Activated CD4-positive, alpha-beta T cell treated with anti-CD3 and anti-CD28 coated beads, Interleukin-2, amount 10 ng/mL, durations not matched to agents 24 days and 14 days (primary cell): ENCODE measurements around the gene GAMT. TPM values are rescaled to one million over a fixed set of nuclear protein-coding genes. Genes with fewer than 3 reads are reported as not detected.

Experiments
- DNase-seq: peaks from one replicate; pipeline ENCODE4 v3.0.0; 2022
- H3K27ac Mint-ChIP-seq: one replicate; pipeline ENCODE4 v1.8.0; 2022; ENCODE audit warnings: mild to moderate bottlenecking, mixed read lengths
- H3K27me3 Mint-ChIP-seq: one replicate; pipeline ENCODE4 v1.8.0; 2022; ENCODE audit warnings: mixed read lengths
- H3K36me3 Mint-ChIP-seq: one replicate; pipeline ENCODE4 v1.8.0; 2022; ENCODE audit warnings: low read depth, mild to moderate bottlenecking, mixed read lengths
- H3K4me1 Mint-ChIP-seq: one replicate; pipeline ENCODE4 v1.8.0; 2021; ENCODE audit warnings: mixed read lengths
- H3K4me3 Mint-ChIP-seq: one replicate; pipeline ENCODE4 v1.8.0; 2022; ENCODE audit warnings: mild to moderate bottlenecking, moderate library complexity, mixed read lengths
- H3K9me3 Mint-ChIP-seq: one replicate; pipeline ENCODE4 v1.8.0; 2021; ENCODE audit warnings: mixed read lengths
- intact Hi-C: fragments of 100-400 bp; cut with micrococcal nuclease; formaldehyde crosslinking; loops from one replicate; pipeline ENCODE4 v1.15.1; 2023
- total RNA-seq: library from RNA; stranded (reverse); gene quantifications from 2 replicates; pipeline ENCODE4 v1.2.3, GENCODE V29; 2022

The GAMT gene
- total RNA-seq, 1 donor from 2014 or later: 32.6 TPM

DNA sequence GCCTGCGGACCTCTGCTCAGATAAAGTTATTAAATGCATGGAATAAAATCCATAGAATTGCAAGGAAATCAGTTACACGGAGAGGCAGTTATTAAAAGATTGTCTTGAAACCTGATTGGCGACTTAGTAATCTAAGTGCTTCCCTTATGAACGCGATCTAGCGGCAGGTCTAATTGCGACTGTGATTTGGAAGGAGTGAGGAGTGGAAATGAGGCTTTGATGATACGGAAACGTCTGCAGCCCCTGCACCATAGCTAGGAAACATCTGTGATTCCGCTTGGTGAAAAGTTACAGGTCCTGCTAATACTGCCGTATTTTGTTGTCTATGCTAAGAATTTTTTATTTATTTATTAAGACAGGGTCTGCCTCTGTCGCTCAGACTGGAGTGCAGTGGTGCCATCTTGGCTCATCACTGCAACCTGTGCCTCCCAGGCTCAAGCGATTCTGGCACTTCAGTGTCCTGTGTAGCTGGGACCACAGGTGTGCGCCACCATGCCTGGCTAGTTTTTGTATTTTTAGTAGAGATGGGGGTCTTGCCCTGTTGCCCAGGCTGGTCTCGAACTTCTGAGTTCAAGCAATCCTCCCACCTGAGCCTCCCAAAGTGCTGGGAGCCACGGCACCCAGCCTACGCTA, 16.7 kb downstream of the GAMT start:
- Mint-ChIP-seq H3K9me3 (peaks cover 4% of the 10 kb centered on the region), H3K27me3 (peaks cover 9% of the 10 kb centered on the region), H3K4me3 (peak overlapping the region; percentile 92), H3K36me3 (peaks cover 14% of the 10 kb centered on the region), H3K4me1 (peaks cover 19% of the 10 kb centered on the region), H3K27ac (peak overlapping the region; percentile 62)
- no peak for DNase-seq
- intact Hi-C loops: no loop called here

DNA sequence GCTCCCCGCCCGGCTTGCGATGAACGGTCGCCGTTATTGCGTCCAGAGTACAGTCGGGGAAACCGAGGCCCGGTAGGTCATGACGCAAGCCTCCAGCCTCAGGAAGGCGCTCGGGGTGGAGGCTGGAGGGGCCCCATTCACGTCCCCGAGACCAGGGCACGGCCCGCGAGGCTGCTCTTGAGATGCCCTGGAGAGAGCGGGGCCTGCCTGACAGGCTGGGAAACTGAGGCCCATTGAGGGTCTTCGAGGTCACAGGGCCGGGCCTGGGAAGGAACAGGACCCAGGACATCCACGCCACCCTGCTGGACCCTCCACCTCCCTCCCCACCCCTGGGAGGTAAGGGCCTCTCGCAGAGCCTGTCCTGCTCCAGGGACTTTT, 17.3 kb downstream of the GAMT start:
- H3K27ac Mint-ChIP-seq: peak overlapping the region; percentile 62
- intact Hi-C loops: no loop called here
- H3K27me3 Mint-ChIP-seq: peaks cover 9% of the 10 kb centered on the region
- H3K36me3 Mint-ChIP-seq: peaks cover 9% of the 10 kb centered on the region
- peak overlapping the region; percentile 92 for H3K4me3 Mint-ChIP-seq
- peaks cover 19% of the 10 kb centered on the region for H3K4me1 Mint-ChIP-seq
- no peak for DNase-seq
- H3K9me3 Mint-ChIP-seq: peaks cover 4% of the 10 kb centered on the region

DNA sequence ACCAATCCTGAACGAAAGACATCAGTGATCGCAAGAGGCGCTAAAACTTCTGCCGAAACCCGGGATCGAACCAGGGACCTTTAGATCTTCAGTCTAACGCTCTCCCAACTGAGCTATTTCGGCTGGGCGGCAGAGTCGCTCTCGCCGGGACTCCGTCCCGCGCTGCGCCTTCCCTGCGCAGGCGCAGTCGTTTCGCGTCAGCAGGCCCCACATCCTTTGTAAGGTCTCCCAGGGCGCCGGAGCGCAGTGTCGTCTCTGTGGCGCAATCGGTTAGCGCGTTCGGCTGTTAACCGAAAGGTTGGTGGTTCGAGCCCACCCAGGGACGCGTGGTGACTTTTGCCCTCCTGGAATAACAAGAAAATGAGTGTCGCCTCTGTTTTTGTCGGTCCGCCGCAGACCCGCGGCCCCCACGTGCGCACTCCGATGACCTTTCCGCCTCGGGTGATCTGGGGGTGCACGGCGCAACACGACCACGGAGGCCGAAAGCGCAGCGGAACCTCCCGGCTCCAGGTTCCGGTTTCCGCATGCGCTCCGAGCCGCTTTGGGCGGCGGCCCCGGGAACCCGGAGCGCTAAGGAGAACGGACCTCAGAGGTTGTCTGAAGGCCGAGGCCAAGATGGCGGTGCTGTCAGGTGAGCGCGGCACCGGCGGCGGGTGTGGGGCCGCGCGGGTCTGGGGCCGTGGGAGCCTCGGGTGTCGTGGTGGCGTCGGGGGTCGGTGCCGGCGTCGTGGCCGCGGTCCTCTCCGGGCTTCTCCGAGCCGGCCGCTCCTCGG, 17.8 kb downstream of the GAMT start, which contains the start of gene NDUFS7:
Gene NDUFS7 (plus strand): TSS at position 596 of the 773 bp plus-strand sequence. CDS start 20 bp downstream, at position 616.
- DNase-seq: peak; percentile 98
- Mint-ChIP-seq H3K27ac (peak within 1 kb of the TSS; percentile 97), H3K9me3 (peaks cover 4% of the 10 kb centered on the region), H3K4me3 (peak within 1 kb of the TSS; percentile 92), H3K36me3 (peaks cover 6% of the 10 kb centered on the region), H3K27me3 (peaks cover 9% of the 10 kb centered on the region), H3K4me1 (peaks cover 19% of the 10 kb centered on the region)
- intact Hi-C loops: loop anchor here (1.0 to 2.0 kb wide), 4 partner anchors 23 to 108 kb away; partner anchors contain the start of genes C19orf25, DAZAP1 and FAM174C

DNA sequence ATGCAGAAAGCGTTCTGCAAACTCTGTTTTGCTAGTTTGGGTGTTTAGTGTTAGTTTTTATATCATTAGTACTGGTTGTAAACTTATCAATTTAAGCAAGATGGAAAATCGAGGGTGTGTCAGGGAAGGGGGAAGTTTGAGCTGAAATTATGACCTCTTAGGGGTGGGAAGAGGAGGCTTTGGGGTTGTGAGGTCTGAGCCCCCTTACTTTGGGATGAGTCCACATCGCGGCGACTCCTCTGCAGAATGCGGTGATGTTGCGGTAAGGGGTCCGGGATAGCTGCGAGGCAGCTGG, 18.4 kb downstream of the GAMT start:
- H3K27me3 Mint-ChIP-seq: peaks cover 9% of the 10 kb centered on the region
- DNase-seq: no peak
- peaks cover 19% of the 10 kb centered on the region for H3K4me1 Mint-ChIP-seq
- H3K36me3 Mint-ChIP-seq: peaks cover 4% of the 10 kb centered on the region
- H3K9me3 Mint-ChIP-seq: peaks cover 4% of the 10 kb centered on the region
- intact Hi-C loops: loop anchor here (1.0 to 2.0 kb wide), 4 partner anchors 24 to 108 kb away; partner anchors contain the start of genes C19orf25, DAZAP1 and FAM174C
- peak overlapping the region; percentile 92 for H3K4me3 Mint-ChIP-seq
- peak overlapping the region; percentile 97 for H3K27ac Mint-ChIP-seq

DNA sequence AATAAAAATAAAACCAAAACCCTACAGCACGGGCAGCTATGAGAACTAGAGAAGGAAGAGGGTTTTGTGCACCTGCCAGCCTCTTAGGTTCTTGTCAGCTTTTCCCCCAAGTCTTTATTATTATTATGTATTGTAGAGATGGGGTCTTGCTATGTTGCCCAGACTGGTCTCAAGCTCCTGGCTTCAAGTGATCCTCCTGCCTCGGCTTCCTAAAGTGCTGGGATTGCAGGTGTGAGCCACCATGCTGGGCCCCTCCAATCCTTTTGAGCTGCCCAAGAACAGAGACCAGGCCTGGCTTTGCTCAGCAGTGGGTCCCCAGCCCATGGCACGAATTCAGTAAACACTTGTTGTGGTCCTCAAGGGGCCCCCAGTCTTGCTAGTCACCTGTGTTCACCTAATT, 19.1 kb downstream of the GAMT start:
- Mint-ChIP-seq H3K27me3 (peaks cover 9% of the 10 kb centered on the region), H3K9me3 (peaks cover 4% of the 10 kb centered on the region), H3K27ac (no peak overlapping the region), H3K4me1 (peaks cover 19% of the 10 kb centered on the region), H3K4me3 (no peak overlapping the region), H3K36me3 (peaks cover 4% of the 10 kb centered on the region)
- DNase-seq: no peak
- intact Hi-C loops: loop anchor here (2.0 kb wide), 2 partner anchors 25 to 97 kb away; partner anchors contain the start of genes C19orf25 and DAZAP1

DNA sequence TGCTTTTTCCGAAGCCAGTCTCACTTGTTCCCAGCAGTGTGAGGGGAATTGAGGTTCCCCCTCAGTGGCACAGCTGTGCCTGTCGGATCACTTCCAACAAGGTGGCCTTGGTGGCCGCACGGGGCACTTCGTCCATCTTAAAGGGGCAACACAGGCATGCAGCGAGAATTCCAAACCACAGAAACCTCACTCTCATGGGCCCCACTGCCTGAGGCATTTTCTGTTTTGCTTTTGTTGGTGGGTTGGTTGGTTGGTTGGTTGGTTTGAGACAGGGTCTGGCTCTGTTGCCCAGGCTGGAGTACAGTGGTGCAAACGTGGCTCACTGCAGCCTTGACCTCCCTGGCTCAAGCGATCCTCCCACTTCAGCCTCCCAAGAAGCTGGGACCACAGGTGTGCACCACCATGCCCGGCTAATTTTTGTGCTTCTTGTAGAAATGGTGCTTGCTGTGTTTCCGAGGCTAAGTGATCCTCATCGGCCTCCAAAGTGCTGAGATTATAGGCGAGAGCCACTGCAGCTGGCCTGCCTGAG, 21.3 kb downstream of the GAMT start:
- H3K27ac Mint-ChIP-seq: no peak overlapping the region
- peaks cover 4% of the 10 kb centered on the region for H3K9me3 Mint-ChIP-seq
- peaks cover 4% of the 10 kb centered on the region for H3K36me3 Mint-ChIP-seq
- DNase-seq: no peak
- intact Hi-C loops: no loop called here
- peaks cover 9% of the 10 kb centered on the region for H3K27me3 Mint-ChIP-seq
- peaks cover 17% of the 10 kb centered on the region for H3K4me1 Mint-ChIP-seq
- H3K4me3 Mint-ChIP-seq: no peak overlapping the region

DNA sequence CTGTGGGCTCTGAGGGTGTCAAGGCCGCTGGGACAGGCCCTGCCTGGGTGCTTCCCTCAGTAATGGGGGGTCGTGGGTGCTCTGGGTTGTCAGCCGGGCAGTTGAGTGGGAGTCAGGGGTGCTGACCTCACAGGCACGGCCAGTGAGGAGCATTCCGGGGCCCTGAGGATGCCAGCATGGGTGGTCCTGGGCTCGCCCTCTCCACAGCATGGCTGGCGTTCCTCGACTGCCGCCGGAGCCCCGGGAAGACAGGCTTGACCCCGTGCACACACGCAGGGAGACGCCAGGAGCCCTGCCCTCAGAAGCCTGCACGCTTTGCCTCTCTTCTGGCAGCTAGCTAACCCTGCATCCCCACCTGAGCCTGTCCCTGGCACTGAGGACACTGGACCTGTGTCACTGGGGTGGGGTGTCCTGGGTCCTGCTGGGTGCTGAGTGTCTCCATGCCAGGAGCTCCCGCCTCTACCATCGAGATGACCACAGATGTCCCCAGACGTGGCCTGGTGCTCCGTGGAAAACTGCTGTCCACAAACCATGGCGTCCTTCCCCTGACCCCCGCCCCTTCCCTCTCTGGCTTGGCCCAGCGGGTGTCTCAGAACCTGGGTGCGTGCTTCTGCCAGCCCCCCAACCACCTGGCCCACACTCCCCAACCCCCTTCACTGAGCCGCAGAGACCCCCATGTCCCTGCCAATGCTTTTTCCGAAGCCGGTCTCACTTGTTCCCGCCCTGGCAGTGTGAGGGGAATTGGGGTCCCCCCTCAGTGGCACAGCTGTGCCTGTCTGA, 22.0 kb downstream of the GAMT start:
- peaks cover 4% of the 10 kb centered on the region for H3K9me3 Mint-ChIP-seq
- no peak overlapping the region for H3K4me3 Mint-ChIP-seq
- intact Hi-C loops: no loop called here
- no peak for DNase-seq
- peaks cover 12% of the 10 kb centered on the region for H3K4me1 Mint-ChIP-seq
- H3K27me3 Mint-ChIP-seq: peaks cover 9% of the 10 kb centered on the region
- H3K27ac Mint-ChIP-seq: no peak overlapping the region
- H3K36me3 Mint-ChIP-seq: peaks cover 7% of the 10 kb centered on the region

DNA sequence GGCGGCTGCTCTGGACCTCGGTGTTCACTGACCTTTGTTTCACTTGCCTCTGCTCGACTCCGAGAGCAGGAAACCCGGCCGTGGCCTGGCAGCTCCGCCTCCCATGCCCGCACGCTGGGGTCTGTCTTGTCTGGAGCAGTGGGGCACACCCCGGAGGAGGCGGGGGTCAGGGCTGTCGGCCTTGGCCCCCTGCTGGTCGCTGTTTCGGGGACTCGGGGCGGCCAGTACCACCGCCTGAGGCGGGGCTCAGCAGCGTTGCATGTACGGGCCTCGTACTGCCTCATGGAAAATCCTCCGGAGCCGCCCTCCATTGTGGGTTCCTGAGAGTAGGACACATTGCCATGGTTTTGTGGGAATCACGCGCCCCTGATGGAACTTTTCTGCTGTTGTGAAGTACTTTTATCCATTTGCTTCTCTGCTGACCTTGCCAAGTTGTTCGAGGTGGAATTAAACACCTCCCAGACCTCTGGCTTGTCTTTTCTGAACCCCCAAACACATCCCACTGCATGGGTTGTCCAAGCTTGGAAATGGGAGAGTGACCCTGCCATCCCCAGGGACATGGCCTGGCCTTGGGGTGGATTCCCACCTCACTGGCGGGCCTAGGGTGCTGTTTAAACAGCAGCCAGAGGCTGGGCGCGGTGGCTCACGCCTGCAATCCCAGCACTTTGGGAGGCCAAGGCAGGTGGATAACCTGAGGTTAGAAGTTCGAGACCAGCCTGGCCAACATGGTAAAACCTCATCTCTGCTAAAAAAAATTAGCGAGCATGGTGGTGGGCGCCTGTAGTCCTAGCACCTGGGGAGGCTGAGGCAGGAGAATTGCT, 23.2 kb downstream of the GAMT start:
- Mint-ChIP-seq H3K27me3 (peaks cover 4% of the 10 kb centered on the region), H3K4me3 (no peak overlapping the region), H3K9me3 (peaks cover under 1% of the 10 kb centered on the region), H3K27ac (no peak overlapping the region), H3K36me3 (peaks cover 5% of the 10 kb centered on the region), H3K4me1 (peaks cover 8% of the 10 kb centered on the region)
- intact Hi-C loops: no loop called here
- no peak for DNase-seq

DNA sequence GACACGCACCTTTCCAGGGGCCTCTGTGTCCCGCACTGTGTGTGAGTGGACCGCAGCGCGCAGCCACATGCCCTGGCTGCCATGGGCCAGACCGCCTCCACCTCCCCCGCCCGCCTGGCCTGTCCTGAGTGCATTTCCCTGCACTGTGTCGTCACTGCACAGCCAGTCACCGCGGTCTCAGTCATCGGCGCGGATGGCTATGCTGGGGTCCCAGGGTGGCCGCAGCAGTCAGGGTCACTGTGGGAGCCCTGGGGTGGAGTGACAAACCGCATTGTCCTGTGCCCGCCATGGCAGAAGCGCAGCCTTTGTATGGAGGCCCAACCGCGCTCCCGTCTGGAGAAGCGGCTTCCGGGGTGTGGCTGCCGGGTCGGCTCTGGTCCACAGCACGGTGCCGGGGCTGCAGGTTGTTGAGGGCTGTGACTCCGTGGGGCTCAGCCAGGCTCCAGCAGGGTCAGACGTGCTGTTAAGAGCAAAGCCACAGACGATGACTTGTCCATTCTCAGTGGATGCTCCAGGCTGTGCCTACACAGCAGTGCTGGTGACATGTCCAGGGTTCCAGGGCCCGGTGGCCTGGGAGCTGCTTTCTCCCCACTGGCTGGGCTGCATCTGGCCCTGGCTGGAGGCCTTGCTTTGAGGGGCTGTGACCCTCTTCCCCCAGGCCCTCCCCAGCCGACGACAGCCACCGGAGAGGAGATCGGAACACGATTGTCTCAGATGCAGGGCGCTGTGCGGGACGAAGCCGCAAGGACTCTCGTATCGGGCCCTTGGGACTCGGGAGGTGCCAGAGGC, 24.0 kb downstream of the GAMT start:
- Mint-ChIP-seq H3K27ac (no peak overlapping the region), H3K4me3 (no peak overlapping the region), H3K27me3 (no peaks in the 10 kb centered on the region), H3K4me1 (peaks cover 3% of the 10 kb centered on the region), H3K36me3 (peaks cover 7% of the 10 kb centered on the region), H3K9me3 (no peaks in the 10 kb centered on the region)
- no peak for DNase-seq
- intact Hi-C loops: no loop called here

DNA sequence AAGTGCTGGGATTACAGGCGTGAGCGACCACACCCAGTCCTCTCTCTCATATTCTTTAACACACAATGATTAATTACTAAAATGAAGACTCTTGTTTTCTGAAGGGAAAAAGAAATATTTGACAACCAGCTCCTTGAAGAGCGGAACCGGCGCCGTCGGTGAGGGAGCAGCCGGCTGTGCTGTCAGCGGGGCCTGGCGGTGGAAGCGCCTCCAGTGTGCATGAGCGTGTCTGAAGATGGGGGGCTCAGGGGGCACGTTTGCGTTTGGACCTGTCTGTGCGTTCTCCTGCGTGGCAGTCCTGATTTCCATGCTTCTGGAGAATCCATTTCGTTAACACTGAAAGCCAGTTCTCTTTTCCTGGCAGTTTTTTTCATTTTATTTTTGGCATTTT, 24.9 kb downstream of the GAMT start:
- intact Hi-C loops: no loop called here
- no peak overlapping the region for H3K4me3 Mint-ChIP-seq
- no peak for DNase-seq
- H3K36me3 Mint-ChIP-seq: peaks cover 7% of the 10 kb centered on the region
- H3K9me3 Mint-ChIP-seq: no peaks in the 10 kb centered on the region
- no peak overlapping the region for H3K27ac Mint-ChIP-seq
- H3K4me1 Mint-ChIP-seq: peaks cover 1% of the 10 kb centered on the region
- no peaks in the 10 kb centered on the region for H3K27me3 Mint-ChIP-seq

DNA sequence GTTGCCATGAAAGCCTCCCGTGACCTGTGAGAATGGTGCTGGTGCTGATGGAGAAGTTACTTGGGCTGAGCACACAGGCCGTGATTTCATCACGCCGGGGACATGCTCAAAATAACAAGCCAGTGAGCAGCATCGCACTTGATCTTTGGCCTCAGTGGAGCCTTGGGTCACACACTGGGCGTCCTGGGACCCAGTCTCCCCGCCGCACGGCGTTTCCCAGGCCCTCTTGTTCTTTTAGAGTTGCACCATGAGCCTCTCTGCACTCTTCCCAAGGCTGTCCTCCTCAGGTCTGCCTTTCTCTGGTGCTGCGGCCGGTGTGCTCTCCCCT, 27.1 kb downstream of the GAMT start:
- H3K36me3 Mint-ChIP-seq: peaks cover 7% of the 10 kb centered on the region
- H3K27me3 Mint-ChIP-seq: no peaks in the 10 kb centered on the region
- no peak overlapping the region for H3K27ac Mint-ChIP-seq
- no peak overlapping the region for H3K4me3 Mint-ChIP-seq
- no peaks in the 10 kb centered on the region for H3K9me3 Mint-ChIP-seq
- intact Hi-C loops: no loop called here
- no peak for DNase-seq
- H3K4me1 Mint-ChIP-seq: no peaks in the 10 kb centered on the region

DNA sequence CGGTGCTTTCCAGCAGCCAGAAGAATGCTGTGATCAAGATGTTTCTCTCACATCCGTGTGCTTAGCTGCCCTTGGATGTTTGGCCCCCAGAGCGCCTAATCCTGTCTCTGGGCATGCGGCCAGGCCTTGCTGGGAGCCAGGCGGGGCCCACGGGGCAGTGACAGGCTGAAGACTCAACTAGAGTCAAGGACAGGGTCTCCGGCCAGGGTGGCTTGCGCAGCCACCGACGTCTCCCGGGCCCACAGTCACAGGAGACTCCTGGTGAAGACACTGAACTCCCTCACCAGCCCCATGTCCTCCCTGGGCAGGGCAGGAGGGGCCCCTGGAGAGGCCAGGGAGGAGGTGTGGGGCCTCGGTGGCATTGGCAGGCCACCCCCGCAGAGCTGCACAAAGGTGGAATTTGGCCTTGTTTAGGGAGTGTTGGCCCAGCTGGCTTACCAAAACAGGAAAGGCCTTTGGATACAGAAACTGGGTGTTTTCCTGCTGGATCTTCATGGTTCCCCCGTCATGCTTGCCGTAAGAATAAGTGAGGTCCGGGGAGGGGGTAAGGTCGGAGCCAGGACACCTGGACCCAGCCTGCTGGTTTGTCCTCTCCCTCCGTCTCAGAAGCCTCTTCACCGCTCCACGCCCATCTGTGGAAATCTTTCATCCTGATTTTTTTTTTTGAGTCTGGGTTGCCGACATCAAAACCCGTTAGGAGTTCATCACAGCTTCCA, 27.6 kb downstream of the GAMT start:
- no peak for DNase-seq
- H3K27ac Mint-ChIP-seq: no peak overlapping the region
- H3K9me3 Mint-ChIP-seq: no peaks in the 10 kb centered on the region
- peaks cover 7% of the 10 kb centered on the region for H3K36me3 Mint-ChIP-seq
- intact Hi-C loops: no loop called here
- no peaks in the 10 kb centered on the region for H3K4me1 Mint-ChIP-seq
- H3K27me3 Mint-ChIP-seq: no peaks in the 10 kb centered on the region
- H3K4me3 Mint-ChIP-seq: no peak overlapping the region
